Mesothelial cell of epicardium (in vitro differentiated cells): ENCODE results near the gene SERGEF. TPM values are rescaled to one million over a fixed set of nuclear protein-coding genes. Genes with fewer than 3 reads are reported as not detected.

Experiments
- DNase-seq, 2 experiments: peaks; one replicate each; pipeline ENCODE4 v3.0.0; 2021; ENCODE audit warnings: low spot score in 2 of 2; ENCODE audit not compliant: unreplicated experiment in 2 of 2
- H3K27ac Mint-ChIP-seq: 2 replicates; pipeline ENCODE4 v1.8.0; 2021; ENCODE audit warnings: mixed read lengths
- H3K27me3 Mint-ChIP-seq: 2 replicates; pipeline ENCODE4 v1.8.0; 2021; ENCODE audit warnings: low read depth, mixed read lengths
- H3K36me3 Mint-ChIP-seq: 2 replicates; pipeline ENCODE4 v1.8.0; 2021; ENCODE audit warnings: mixed read lengths
- H3K4me1 Mint-ChIP-seq: 2 replicates; pipeline ENCODE4 v1.8.0; 2021; ENCODE audit warnings: mixed read lengths
- H3K4me3 Mint-ChIP-seq: 2 replicates; pipeline ENCODE4 v1.8.0; 2021; ENCODE audit warnings: mild to moderate bottlenecking, moderate library complexity, mixed read lengths
- H3K9me3 Mint-ChIP-seq: 2 replicates; pipeline ENCODE4 v1.8.0; 2021; ENCODE audit warnings: mixed read lengths
- total RNA-seq: library from RNA; stranded (reverse); gene quantifications from 3 replicates; pipeline ENCODE4 v1.2.1, GENCODE V29; 2021
- TF ChIP-seq, protein P1 (sequence below): fragments of 200-600 bp; sonication (generic); IDR thresholded peaks from one replicate; pipeline ENCODE4 v1.5.0; 2021; ENCODE audit warnings: antibody characterized with exemption; ENCODE audit not compliant: unreplicated experiment

Gene SERGEF
- total RNA-seq, 1 donor from 2014 or later: 19.8 TPM

DNA sequence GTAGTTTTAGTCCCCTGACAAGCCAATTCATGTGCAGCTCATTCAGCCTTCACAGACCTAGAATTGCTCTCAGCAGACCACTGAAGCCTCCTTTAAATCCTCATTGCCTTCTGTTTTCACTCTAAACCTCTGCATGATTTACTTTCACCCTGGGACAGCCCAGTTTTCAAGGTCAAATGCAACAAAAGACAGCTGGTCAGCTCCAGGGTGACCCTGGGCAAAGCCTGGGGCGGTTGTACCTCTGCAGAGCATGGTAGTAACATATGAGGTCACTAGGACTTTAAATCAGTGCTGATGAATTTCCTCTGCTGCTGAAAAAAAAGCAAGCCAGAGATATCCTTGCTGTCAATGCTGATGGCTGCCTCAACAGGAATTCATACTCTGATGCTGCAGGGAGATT lies 62.2 kb downstream of the SERGEF start:
- TF ChIP-seq, protein P1, sequence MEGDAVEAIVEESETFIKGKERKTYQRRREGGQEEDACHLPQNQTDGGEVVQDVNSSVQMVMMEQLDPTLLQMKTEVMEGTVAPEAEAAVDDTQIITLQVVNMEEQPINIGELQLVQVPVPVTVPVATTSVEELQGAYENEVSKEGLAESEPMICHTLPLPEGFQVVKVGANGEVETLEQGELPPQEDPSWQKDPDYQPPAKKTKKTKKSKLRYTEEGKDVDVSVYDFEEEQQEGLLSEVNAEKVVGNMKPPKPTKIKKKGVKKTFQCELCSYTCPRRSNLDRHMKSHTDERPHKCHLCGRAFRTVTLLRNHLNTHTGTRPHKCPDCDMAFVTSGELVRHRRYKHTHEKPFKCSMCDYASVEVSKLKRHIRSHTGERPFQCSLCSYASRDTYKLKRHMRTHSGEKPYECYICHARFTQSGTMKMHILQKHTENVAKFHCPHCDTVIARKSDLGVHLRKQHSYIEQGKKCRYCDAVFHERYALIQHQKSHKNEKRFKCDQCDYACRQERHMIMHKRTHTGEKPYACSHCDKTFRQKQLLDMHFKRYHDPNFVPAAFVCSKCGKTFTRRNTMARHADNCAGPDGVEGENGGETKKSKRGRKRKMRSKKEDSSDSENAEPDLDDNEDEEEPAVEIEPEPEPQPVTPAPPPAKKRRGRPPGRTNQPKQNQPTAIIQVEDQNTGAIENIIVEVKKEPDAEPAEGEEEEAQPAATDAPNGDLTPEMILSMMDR: no peak
- no peak for DNase-seq
- Mint-ChIP-seq H3K4me3 (no peak overlapping the region), H3K27me3 (no peaks in the 10 kb centered on the region), H3K4me1 (no peaks in the 10 kb centered on the region), H3K27ac (no peak overlapping the region), H3K9me3 (no peaks in the 10 kb centered on the region), H3K36me3 (peaks cover 5% of the 10 kb centered on the region)

DNA sequence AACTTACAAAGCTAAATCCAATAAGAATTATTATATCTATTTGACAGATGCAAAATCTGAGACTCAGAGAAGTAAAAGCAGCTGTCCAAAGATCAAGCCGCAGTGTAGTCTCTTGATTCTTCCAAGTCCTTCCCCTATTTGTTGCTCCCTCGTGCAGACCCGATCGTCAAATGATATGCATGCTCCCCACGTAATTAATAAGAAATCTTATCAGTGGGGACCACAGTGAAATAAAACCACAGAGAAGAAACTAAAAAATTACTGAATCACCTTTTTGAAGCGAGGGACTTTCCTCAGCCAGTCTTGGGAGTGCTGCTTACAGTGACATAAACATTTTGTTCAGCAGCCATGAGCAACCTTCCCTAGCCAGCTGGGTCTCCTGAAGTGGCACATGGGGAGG lies 64.6 kb downstream of the SERGEF start:
- peaks cover 17% of the 10 kb centered on the region for H3K36me3 Mint-ChIP-seq
- DNase-seq: no peak
- H3K4me1 Mint-ChIP-seq: no peaks in the 10 kb centered on the region
- no peak overlapping the region for H3K4me3 Mint-ChIP-seq
- H3K9me3 Mint-ChIP-seq: peaks cover 15% of the 10 kb centered on the region
- H3K27me3 Mint-ChIP-seq: no peaks in the 10 kb centered on the region
- H3K27ac Mint-ChIP-seq: no peak overlapping the region
- TF ChIP-seq, protein P1: no peak

GRCh38 chr11:17939542-17939941 lies 73.3 kb downstream of the SERGEF start:
- no peak overlapping the region for H3K27ac Mint-ChIP-seq
- no peak for DNase-seq
- H3K4me1 Mint-ChIP-seq: no peaks in the 10 kb centered on the region
- H3K4me3 Mint-ChIP-seq: no peak overlapping the region
- H3K27me3 Mint-ChIP-seq: no peaks in the 10 kb centered on the region
- peaks cover 17% of the 10 kb centered on the region for H3K9me3 Mint-ChIP-seq
- TF ChIP-seq, protein P1: no peak
- peaks cover 12% of the 10 kb centered on the region for H3K36me3 Mint-ChIP-seq

- Mint-ChIP-seq H3K4me3 (no peak overlapping the region), H3K4me1 (no peaks in the 10 kb centered on the region), H3K36me3 (peaks cover 3% of the 10 kb centered on the region), H3K27ac (no peak overlapping the region), H3K9me3 (peaks cover 6% of the 10 kb centered on the region), H3K27me3 (no peaks in the 10 kb centered on the region)
- DNase-seq: no peak
- TF ChIP-seq, protein P1: no peak
Observed at GRCh38 chr11:17936790-17937189, 76.1 kb downstream of the SERGEF start.

DNA sequence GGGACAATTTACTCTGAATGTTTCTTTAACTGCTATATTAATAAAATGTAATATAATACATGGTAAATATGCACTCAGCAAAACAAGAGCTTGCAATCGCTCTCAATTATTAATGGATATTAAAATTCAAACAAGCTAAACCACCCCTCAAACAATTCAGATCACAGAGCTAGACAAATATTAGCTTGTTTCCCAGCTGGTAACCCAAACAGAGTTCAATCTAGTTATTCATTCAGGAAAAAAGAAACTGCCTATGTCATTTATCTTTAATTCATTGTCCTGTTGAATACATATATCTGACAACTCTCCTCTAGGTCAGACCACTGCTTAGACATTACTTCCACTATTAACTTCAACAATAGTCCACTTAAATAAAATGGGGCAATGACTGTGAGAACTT lies 78.7 kb downstream of the SERGEF start:
- Mint-ChIP-seq H3K4me3 (no peak overlapping the region), H3K27ac (no peak overlapping the region), H3K27me3 (no peaks in the 10 kb centered on the region), H3K4me1 (no peaks in the 10 kb centered on the region), H3K9me3 (peaks cover 3% of the 10 kb centered on the region), H3K36me3 (peaks cover 3% of the 10 kb centered on the region)
- no peak for DNase-seq
- TF ChIP-seq, protein P1: no peak

DNA sequence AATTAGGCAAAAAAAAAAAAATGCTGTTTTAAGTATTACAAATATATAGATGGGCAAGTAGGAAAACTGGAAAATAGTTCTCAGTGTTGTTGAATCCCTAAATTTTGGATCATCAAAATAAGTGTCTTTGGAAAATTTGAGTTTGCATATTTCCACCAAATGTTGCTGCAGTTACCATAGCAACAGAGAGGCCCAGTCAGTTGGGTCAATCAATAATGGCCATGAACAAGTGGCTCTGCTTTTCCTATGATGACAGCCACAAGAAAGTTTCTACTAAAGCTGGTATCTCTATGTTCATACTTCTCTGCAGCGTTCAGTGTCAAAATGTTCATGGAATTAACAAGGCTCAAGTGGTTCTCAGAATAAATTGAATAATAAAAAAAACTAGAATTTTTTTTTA lies 79.1 kb downstream of the SERGEF start:
- H3K27me3 Mint-ChIP-seq: no peaks in the 10 kb centered on the region
- peaks cover 3% of the 10 kb centered on the region for H3K9me3 Mint-ChIP-seq
- TF ChIP-seq, protein P1: no peak
- H3K4me1 Mint-ChIP-seq: no peaks in the 10 kb centered on the region
- no peak overlapping the region for H3K4me3 Mint-ChIP-seq
- no peak for DNase-seq
- no peak overlapping the region for H3K27ac Mint-ChIP-seq
- H3K36me3 Mint-ChIP-seq: peaks cover 3% of the 10 kb centered on the region
